Liver (tissue), 9 donors: ENCODE results near the gene CGNL1. TPM values are rescaled to one million over a fixed set of nuclear protein-coding genes. Genes with fewer than 3 reads are reported as not detected.
A peak's percentile ranks its signal among the peaks of the same experiment; 100 is the strongest.

ENCODE experiments used
- DNase-seq: peaks from one replicate; pipeline ENCODE4 v3.0.0-alpha.2; 2017; ENCODE audit warnings: low spot score
- H3K27ac ChIP-seq, 2 donors: one replicate each; pipeline ENCODE4 v1.7.0; 2013; ENCODE audit warnings: inconsistent platforms in 2 of 2, low read length in 2 of 2, control low read depth in 1 of 2, low read depth in 1 of 2, mild to moderate bottlenecking in 1 of 2
- H3K27me3 ChIP-seq, 4 donors: one replicate each; pipeline versions ENCODE4 v1.6.1 to v1.7.0; 2013; ENCODE audit warnings: low read length in 3 of 4, inconsistent platforms in 1 of 4, mild to moderate bottlenecking in 1 of 4, moderate library complexity in 1 of 4; ENCODE audit not compliant: control insufficient read depth in 4 of 4, insufficient read depth in 4 of 4
- H3K36me3 ChIP-seq, 4 donors: one replicate each; pipeline versions ENCODE4 v1.6.1 to v1.7.0; 2013; ENCODE audit warnings: low read length in 3 of 4, mild to moderate bottlenecking in 3 of 4, low read depth in 1 of 4, moderate library complexity in 1 of 4; ENCODE audit not compliant: control insufficient read depth in 4 of 4, insufficient read depth in 3 of 4
- H3K4me1 ChIP-seq, 4 donors: one replicate each; pipeline versions ENCODE4 v1.6.1 to v1.7.0; 2013; ENCODE audit warnings: low read length in 3 of 4, mild to moderate bottlenecking in 3 of 4, moderate library complexity in 1 of 4; ENCODE audit not compliant: control insufficient read depth in 4 of 4, insufficient read depth in 4 of 4
- H3K4me3 ChIP-seq, 3 donors: one replicate each; pipeline versions ENCODE4 v1.6.1 to v1.7.0; 2013; ENCODE audit warnings: low read length in 3 of 3, control low read depth in 1 of 3, low read depth in 1 of 3, mild to moderate bottlenecking in 1 of 3
- H3K9ac ChIP-seq, 2 donors: one replicate each; pipeline ENCODE4 v1.7.0; 2013; ENCODE audit warnings: low read length in 2 of 2, mild to moderate bottlenecking in 2 of 2, moderate library complexity in 2 of 2, control low read depth in 1 of 2, low read depth in 1 of 2
- H3K9me3 ChIP-seq, 4 donors: one replicate each; pipeline versions ENCODE4 v1.6.1 to v1.7.0; 2013; ENCODE audit warnings: low read length in 3 of 4; ENCODE audit not compliant: control insufficient read depth in 4 of 4
- EGR1 ChIP-seq, 2 donors: IDR thresholded peaks; 2 replicates each; pipeline ENCODE4 v1.6.1; 2016 to 2018; ENCODE audit warnings: antibody characterized with exemption in 2 of 2, low read depth in 2 of 2
- FOXA1 ChIP-seq: IDR thresholded peaks from 2 replicates; pipeline ENCODE4 v1.6.1; 2016; ENCODE audit warnings: antibody characterized with exemption
- FOXA2 ChIP-seq: IDR thresholded peaks from 2 replicates; pipeline ENCODE4 v1.6.1; 2016; ENCODE audit warnings: antibody characterized with exemption
- HNF4A ChIP-seq, 2 donors: conservative IDR thresholded peaks; 2 replicates each; pipeline ENCODE4 v1.6.1; 2016; ENCODE audit warnings: antibody characterized with exemption in 2 of 2, mild to moderate bottlenecking in 2 of 2
- HNF4G ChIP-seq: IDR thresholded peaks from 2 replicates; pipeline ENCODE4 v1.6.1; 2016; ENCODE audit warnings: antibody characterized with exemption
- JUND ChIP-seq, 2 donors: IDR thresholded peaks; 2 replicates each; pipeline ENCODE4 v1.6.1; 2016; ENCODE audit warnings: antibody characterized with exemption in 2 of 2
- NR2F2 ChIP-seq: IDR thresholded peaks from 2 replicates; pipeline ENCODE4 v1.6.1; 2016; ENCODE audit warnings: antibody characterized with exemption
- RAD21 ChIP-seq, 2 donors: IDR thresholded peaks; 2 replicates each; pipeline ENCODE4 v1.6.1; 2016; ENCODE audit warnings: antibody characterized with exemption in 2 of 2, mild to moderate bottlenecking in 2 of 2
- RXRA ChIP-seq, 2 donors: IDR thresholded peaks; 2 replicates each; pipeline ENCODE4 v1.6.1; 2017 to 2018; ENCODE audit warnings: antibody characterized with exemption in 2 of 2, mild to moderate bottlenecking in 1 of 2
- SP1 ChIP-seq: IDR thresholded peaks from 2 replicates; pipeline ENCODE4 v1.6.1; 2018; ENCODE audit warnings: antibody characterized with exemption, mild to moderate bottlenecking
- TAF1 ChIP-seq: conservative IDR thresholded peaks from 2 replicates; pipeline ENCODE4 v1.6.1; 2016; ENCODE audit warnings: antibody characterized with exemption, mild to moderate bottlenecking
- YY1 ChIP-seq: IDR thresholded peaks from 2 replicates; pipeline ENCODE4 v1.6.1; 2016; ENCODE audit warnings: antibody characterized with exemption, mild to moderate bottlenecking
- WGBS: extraction: QIAGEN DNeasy Blood & Tissue Kit; methylation state at CpG from one replicate; pipeline ENCODE4 v1.1.7; 2013; 5-methylcytosine and 5-hydroxymethylcytosine counted together
- polyA plus RNA-seq, 2 donors: library from polyadenylated mRNA; stranded (reverse) in 1 of 2; unstranded in 1 of 2; fragments of 200-250 nt in 1 of 2; fragments of >200 nt in 1 of 2; fragmentation: Nextera tagmentation in 1 of 2; extraction: Ambion mirVana in 1 of 2; gene quantifications; one replicate each; pipeline versions ENCODE4 v1.2.1 to v1.2.3, GENCODE V29; 2013 to 2015
- total RNA-seq, 2 donors: library from RNA; depleted of rRNA; stranded (reverse); fragments of >200 nt; gene quantifications; one replicate each; pipeline ENCODE4 v1.2.3, GENCODE V29; 2014
- TF ChIP-seq, protein P1 (sequence below): IDR thresholded peaks from 2 replicates; pipeline ENCODE4 v1.6.1; 2016; ENCODE audit warnings: antibody characterized with exemption
- TF ChIP-seq, protein P2 (sequence below): IDR thresholded peaks from 2 replicates; pipeline ENCODE4 v1.6.1; 2016; ENCODE audit warnings: antibody characterized with exemption, mild to moderate bottlenecking
- TF ChIP-seq, protein P3 (sequence below): IDR thresholded peaks from 2 replicates; pipeline ENCODE4 v1.6.1; 2016; ENCODE audit warnings: antibody characterized with exemption
- TF ChIP-seq, protein P4 (sequence below): IDR thresholded peaks from 2 replicates; pipeline ENCODE4 v1.6.1; 2016; ENCODE audit warnings: antibody characterized with exemption
- TF ChIP-seq, protein P5 (sequence below): fragments of 150-350 bp; IDR thresholded peaks from 2 replicates; pipeline ENCODE4 v1.5.1; 2017; ENCODE audit warnings: improper control_type of control experiment, low read depth, low read length; ENCODE audit not compliant: missing input control
- donor health status: healthy.
- donor health status: healthy.
- donor health status: healthy.
- donor health status: healthy.
- donor health status: healthy.

The CGNL1 gene
- total and polyA plus RNA-seq, 4 donors: 12.0 to 31.9 (median 16.1) TPM

DNA sequence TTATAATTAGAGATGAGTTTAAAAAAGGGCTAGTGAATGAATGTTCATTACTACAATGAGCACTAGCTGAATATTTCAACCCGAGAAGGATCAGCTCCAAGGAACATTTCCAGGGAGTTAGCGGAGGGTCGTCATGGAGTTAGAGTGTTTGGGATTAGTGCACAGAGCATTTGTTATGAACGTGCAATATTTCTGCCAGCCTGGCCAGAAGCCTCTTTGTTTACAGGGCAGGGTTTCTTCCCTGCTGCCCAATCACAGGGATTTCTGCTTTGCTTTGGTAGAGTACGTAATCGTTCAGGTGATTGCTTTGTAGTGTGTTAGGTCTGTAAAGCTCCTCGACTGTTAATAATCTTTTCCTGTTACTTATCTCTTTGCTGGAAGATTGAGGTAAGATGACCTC is 5.9 kb downstream of the CGNL1 start:
- peaks cover 7 to 78% (median 63%) of the 10 kb centered on the region in 4 donors for H3K4me1 ChIP-seq
- H3K4me3 ChIP-seq: no peak overlapping the region
- 30% methylated on average over 7 of the region's 7 CpGs for WGBS
- no peak for TF ChIP-seq TAF1
- peak; percentile 37 to 54 for TF ChIP-seq HNF4A (conservative IDR thresholded peaks at IDR 0.05)
- peak; percentile 42 for TF ChIP-seq SP1
- peak; percentile 19 for TF ChIP-seq YY1
- TF ChIP-seq NR2F2: no peak
- no peak for TF ChIP-seq HNF4G
- peak; percentile 61 for TF ChIP-seq FOXA1
- TF ChIP-seq, protein P1, sequence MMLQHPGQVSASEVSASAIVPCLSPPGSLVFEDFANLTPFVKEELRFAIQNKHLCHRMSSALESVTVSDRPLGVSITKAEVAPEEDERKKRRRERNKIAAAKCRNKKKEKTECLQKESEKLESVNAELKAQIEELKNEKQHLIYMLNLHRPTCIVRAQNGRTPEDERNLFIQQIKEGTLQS: no peak
- peak in 1 of 2 donors; percentile 33 for TF ChIP-seq RAD21 (IDR thresholded peaks at IDR 0.05)
- peak in 1 of 2 donors; percentile 53 for TF ChIP-seq RXRA (IDR thresholded peaks at IDR 0.05)
- TF ChIP-seq, protein P2, sequence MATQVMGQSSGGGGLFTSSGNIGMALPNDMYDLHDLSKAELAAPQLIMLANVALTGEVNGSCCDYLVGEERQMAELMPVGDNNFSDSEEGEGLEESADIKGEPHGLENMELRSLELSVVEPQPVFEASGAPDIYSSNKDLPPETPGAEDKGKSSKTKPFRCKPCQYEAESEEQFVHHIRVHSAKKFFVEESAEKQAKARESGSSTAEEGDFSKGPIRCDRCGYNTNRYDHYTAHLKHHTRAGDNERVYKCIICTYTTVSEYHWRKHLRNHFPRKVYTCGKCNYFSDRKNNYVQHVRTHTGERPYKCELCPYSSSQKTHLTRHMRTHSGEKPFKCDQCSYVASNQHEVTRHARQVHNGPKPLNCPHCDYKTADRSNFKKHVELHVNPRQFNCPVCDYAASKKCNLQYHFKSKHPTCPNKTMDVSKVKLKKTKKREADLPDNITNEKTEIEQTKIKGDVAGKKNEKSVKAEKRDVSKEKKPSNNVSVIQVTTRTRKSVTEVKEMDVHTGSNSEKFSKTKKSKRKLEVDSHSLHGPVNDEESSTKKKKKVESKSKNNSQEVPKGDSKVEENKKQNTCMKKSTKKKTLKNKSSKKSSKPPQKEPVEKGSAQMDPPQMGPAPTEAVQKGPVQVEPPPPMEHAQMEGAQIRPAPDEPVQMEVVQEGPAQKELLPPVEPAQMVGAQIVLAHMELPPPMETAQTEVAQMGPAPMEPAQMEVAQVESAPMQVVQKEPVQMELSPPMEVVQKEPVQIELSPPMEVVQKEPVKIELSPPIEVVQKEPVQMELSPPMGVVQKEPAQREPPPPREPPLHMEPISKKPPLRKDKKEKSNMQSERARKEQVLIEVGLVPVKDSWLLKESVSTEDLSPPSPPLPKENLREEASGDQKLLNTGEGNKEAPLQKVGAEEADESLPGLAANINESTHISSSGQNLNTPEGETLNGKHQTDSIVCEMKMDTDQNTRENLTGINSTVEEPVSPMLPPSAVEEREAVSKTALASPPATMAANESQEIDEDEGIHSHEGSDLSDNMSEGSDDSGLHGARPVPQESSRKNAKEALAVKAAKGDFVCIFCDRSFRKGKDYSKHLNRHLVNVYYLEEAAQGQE: peak; percentile 29
- TF ChIP-seq JUND (IDR thresholded peaks at IDR 0.05): no peak
- peak; percentile 80 for TF ChIP-seq FOXA2
- no peaks in the 10 kb centered on the region for H3K36me3 ChIP-seq
- H3K9ac ChIP-seq: peak overlapping the region in 1 of 2 donors; percentile 74
- DNase-seq: no peak
- H3K9me3 ChIP-seq: no peaks in the 10 kb centered on the region
- H3K27me3 ChIP-seq: no peaks in the 10 kb centered on the region
- peak overlapping the region; percentile 76 to 83 for H3K27ac ChIP-seq

DNA sequence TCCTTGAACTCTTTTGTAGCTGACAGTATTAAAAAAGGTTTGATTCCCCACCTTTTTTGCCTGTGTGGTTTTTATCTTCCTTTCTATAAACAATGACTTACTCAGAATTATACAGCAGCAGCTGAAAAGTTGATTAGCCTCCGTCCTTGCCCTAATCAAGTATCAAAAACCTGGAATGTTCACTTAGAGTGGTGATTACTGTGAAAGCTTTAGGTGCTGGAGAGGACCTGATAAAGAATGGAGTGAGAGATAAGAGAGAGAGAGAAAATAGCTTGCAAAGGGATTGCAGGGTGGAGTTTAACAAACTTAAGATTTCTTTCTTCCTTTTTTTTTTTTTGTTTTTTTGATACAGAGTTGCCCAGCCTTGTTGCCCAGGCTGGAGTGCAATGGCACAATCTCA is 6.7 kb downstream of the CGNL1 start:
- peak overlapping the region; percentile 76 to 83 for H3K27ac ChIP-seq
- no peak for DNase-seq
- no peak overlapping the region for H3K4me3 ChIP-seq
- peak overlapping the region in 1 of 2 donors; percentile 77 for H3K9ac ChIP-seq
- WGBS: 57% methylated on average over 1 of the region's 1 CpG
- no peaks in the 10 kb centered on the region for H3K9me3 ChIP-seq
- no peak for TF ChIP-seq JUND (IDR thresholded peaks at IDR 0.05)
- no peak for TF ChIP-seq EGR1 (IDR thresholded peaks at IDR 0.05; ENCODE audit: low read depth in 2 of 2)
- TF ChIP-seq TAF1: no peak
- TF ChIP-seq NR2F2: no peak
- TF ChIP-seq, protein P3, sequence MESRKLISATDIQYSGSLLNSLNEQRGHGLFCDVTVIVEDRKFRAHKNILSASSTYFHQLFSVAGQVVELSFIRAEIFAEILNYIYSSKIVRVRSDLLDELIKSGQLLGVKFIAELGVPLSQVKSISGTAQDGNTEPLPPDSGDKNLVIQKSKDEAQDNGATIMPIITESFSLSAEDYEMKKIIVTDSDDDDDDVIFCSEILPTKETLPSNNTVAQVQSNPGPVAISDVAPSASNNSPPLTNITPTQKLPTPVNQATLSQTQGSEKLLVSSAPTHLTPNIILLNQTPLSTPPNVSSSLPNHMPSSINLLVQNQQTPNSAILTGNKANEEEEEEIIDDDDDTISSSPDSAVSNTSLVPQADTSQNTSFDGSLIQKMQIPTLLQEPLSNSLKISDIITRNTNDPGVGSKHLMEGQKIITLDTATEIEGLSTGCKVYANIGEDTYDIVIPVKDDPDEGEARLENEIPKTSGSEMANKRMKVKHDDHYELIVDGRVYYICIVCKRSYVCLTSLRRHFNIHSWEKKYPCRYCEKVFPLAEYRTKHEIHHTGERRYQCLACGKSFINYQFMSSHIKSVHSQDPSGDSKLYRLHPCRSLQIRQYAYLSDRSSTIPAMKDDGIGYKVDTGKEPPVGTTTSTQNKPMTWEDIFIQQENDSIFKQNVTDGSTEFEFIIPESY: no peak
- TF ChIP-seq, protein P4, sequence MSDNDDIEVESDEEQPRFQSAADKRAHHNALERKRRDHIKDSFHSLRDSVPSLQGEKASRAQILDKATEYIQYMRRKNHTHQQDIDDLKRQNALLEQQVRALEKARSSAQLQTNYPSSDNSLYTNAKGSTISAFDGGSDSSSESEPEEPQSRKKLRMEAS: no peak
- TF ChIP-seq, protein P1: no peak
- TF ChIP-seq, protein P5, sequence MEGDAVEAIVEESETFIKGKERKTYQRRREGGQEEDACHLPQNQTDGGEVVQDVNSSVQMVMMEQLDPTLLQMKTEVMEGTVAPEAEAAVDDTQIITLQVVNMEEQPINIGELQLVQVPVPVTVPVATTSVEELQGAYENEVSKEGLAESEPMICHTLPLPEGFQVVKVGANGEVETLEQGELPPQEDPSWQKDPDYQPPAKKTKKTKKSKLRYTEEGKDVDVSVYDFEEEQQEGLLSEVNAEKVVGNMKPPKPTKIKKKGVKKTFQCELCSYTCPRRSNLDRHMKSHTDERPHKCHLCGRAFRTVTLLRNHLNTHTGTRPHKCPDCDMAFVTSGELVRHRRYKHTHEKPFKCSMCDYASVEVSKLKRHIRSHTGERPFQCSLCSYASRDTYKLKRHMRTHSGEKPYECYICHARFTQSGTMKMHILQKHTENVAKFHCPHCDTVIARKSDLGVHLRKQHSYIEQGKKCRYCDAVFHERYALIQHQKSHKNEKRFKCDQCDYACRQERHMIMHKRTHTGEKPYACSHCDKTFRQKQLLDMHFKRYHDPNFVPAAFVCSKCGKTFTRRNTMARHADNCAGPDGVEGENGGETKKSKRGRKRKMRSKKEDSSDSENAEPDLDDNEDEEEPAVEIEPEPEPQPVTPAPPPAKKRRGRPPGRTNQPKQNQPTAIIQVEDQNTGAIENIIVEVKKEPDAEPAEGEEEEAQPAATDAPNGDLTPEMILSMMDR: no peak
- peaks cover 8 to 85% (median 70%) of the 10 kb centered on the region in 4 donors for H3K4me1 ChIP-seq
- H3K27me3 ChIP-seq: no peaks in the 10 kb centered on the region
- no peaks in the 10 kb centered on the region for H3K36me3 ChIP-seq
